Right atrium auricular region (tissue), 2 donors: ENCODE data around the gene ERICH6. TPM values are rescaled to one million over a fixed set of nuclear protein-coding genes. Genes with fewer than 3 reads are reported as not detected.
"Not testable (repeated sequence)": the region's sequence is repeated elsewhere in the genome, so short reads cannot be mapped to it uniquely, and the experiment has no call there.

Experiments
- DNase-seq: peaks from one replicate; pipeline ENCODE4 v3.0.0-alpha.2; 2019; ENCODE audit warnings: low spot score
- H3K27ac ChIP-seq, 2 donors: fragments of 200-600 bp; sonication (generic); 1 replicate in 1 of 2; 2 replicates in 1 of 2; pipeline ENCODE4 v1.5.1; 2016 to 2019
- H3K27me3 ChIP-seq, 2 donors: fragments of 200-600 bp; sonication (generic); one replicate each; pipeline versions ENCODE4 v1.5.1 to v1.6.0; 2017 to 2019
- H3K36me3 ChIP-seq: fragments of 200-600 bp; sonication (generic); one replicate; pipeline ENCODE4 v1.5.1; 2016
- H3K4me1 ChIP-seq, 2 donors: fragments of 200-600 bp; sonication (generic); one replicate each; pipeline versions ENCODE4 v1.5.1 to v1.6.0; 2017 to 2019
- H3K4me3 ChIP-seq, 2 donors: fragments of 200-600 bp; sonication (generic); 1 replicate in 1 of 2; 2 replicates in 1 of 2; pipeline ENCODE4 v1.5.1; 2017 to 2019; ENCODE audit warnings: mild to moderate bottlenecking in 1 of 2, moderate library complexity in 1 of 2
- H3K9me3 ChIP-seq, 2 donors: fragments of 200-600 bp; sonication (generic); one replicate each; pipeline ENCODE4 v1.5.1; 2019
- total RNA-seq, 2 donors: library from RNA; depleted of rRNA; stranded (reverse); fragments of >200 nt; gene quantifications; one replicate each; pipeline ENCODE4 v1.1.0, GENCODE V29; 2016
- TF ChIP-seq, protein P1 (sequence below), 2 donors: fragments of 200-600 bp; sonication (generic); IDR thresholded peaks; one replicate each; pipeline ENCODE4 v1.5.1; 2019; ENCODE audit warnings: antibody characterized with exemption in 2 of 2

Gene ERICH6
- total RNA-seq, 2 donors from 2014 or later, result not detected

DNA sequence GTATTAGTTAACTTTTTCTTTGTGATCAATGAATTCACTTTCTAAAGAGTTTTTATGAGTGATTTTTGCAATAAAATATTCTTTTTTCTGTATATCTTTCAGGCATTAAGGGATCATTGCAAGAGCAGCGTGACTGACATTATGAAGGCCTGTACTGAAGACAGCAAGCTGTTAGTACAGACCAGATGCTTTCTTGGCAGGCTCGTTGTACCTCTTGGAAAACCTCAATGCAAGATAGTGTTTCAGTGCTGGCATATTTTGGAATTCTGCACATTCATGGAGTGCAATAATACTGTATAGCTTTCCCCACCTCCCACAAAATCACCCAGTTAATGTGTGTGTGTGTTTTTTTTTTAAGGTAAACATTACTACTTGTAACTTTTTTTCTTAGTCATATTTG, 76.2 kb downstream of the ERICH6 start:
- TF ChIP-seq, protein P1, sequence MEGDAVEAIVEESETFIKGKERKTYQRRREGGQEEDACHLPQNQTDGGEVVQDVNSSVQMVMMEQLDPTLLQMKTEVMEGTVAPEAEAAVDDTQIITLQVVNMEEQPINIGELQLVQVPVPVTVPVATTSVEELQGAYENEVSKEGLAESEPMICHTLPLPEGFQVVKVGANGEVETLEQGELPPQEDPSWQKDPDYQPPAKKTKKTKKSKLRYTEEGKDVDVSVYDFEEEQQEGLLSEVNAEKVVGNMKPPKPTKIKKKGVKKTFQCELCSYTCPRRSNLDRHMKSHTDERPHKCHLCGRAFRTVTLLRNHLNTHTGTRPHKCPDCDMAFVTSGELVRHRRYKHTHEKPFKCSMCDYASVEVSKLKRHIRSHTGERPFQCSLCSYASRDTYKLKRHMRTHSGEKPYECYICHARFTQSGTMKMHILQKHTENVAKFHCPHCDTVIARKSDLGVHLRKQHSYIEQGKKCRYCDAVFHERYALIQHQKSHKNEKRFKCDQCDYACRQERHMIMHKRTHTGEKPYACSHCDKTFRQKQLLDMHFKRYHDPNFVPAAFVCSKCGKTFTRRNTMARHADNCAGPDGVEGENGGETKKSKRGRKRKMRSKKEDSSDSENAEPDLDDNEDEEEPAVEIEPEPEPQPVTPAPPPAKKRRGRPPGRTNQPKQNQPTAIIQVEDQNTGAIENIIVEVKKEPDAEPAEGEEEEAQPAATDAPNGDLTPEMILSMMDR (IDR thresholded peaks at IDR 0.05), result no peak
- Histone ChIP-seq H3K4me3 (no peak overlapping the region), H3K36me3 (peaks cover 47% of the 10 kb centered on the region), H3K4me1 (no peaks in the 10 kb centered on the region), H3K27me3 (no peaks in the 10 kb centered on the region), H3K27ac (no peak overlapping the region), H3K9me3 (no peaks in the 10 kb centered on the region)
- no peak for DNase-seq

DNA sequence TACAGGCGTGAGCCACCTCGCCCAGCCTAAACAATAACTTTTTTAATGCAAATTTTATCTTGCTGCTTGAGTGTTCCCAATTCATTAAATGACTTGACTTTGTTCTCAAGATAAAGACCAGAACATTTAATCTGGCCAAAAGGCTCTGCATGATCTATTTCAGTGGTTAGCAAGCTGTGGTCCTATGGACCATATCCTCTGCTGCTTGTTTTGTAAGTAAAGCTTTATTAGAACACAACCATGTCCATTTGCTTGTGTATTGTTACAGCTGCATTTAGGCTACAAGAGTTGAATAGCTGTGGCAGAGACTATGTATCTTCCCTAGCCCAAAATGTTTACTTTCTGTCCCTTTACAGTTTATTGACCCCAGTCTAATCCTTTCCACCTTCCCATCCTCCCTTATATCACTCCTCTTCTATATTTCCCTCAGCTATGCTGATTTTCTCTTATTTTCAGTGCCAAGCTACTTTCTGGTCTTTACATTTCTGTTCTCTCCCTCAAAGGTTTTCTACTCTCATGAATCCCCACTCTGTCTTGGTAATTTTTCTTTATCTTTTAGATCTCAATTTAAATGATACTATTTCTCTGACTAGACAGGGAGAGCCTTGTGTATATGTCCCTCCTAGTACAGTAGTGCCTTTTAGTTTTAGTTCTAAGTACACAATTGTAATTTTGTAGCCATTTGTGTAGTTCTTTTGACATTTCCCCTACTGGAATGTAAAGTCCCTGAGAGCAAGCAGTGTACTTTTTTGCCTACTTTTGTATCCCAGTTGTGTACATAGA, 77.4 kb downstream of the ERICH6 start:
- DNase-seq, result no peak
- Histone ChIP-seq H3K27ac (no peak overlapping the region), H3K4me3 (no peak overlapping the region), H3K9me3 (no peaks in the 10 kb centered on the region), H3K4me1 (no peaks in the 10 kb centered on the region), H3K27me3 (no peaks in the 10 kb centered on the region), H3K36me3 (peaks cover 42% of the 10 kb centered on the region)
- TF ChIP-seq, protein P1 (IDR thresholded peaks at IDR 0.05), result no peak

DNA sequence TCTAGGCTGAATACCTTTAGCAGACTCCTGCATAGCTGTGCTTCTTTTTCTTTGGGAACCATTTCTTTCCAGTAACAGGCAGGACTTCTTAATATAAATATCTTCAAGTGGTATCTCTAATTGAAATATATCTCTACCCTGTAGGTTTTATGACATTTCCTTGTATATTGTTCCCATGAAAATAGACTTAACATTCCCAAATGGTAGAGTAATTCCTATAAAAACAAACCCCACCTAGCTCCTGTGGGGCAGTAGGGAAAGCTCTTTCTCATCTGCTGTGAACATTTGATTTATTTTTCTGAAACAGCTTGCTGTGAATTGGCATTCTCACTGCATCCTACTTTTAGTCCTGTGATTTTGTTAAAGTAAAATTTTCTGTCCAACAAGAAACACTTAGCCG, 79.8 kb downstream of the ERICH6 start:
- TF ChIP-seq, protein P1 (IDR thresholded peaks at IDR 0.05), result no peak
- H3K9me3 ChIP-seq, result no peaks in the 10 kb centered on the region
- no peak for DNase-seq
- H3K27ac ChIP-seq, result no peak overlapping the region
- no peak overlapping the region for H3K4me3 ChIP-seq
- peaks cover 44% of the 10 kb centered on the region for H3K36me3 ChIP-seq
- no peaks in the 10 kb centered on the region for H3K27me3 ChIP-seq
- no peaks in the 10 kb centered on the region for H3K4me1 ChIP-seq

- H3K9me3 ChIP-seq, H3K27ac ChIP-seq, H3K4me1 ChIP-seq, H3K27me3 ChIP-seq, H3K4me3 ChIP-seq, DNase-seq: not testable (repeated sequence)
- H3K36me3 ChIP-seq, result peaks cover 42% of the 10 kb centered on the region
These were observed 80.8 kb downstream of the ERICH6 start for GRCh38 chr3:150622955-150623354.

GRCh38 chr3:150620002-150620689, 83.6 kb downstream of the ERICH6 start:
- H3K36me3 ChIP-seq, result peaks cover 14% of the 10 kb centered on the region
- no peak overlapping the region for H3K4me3 ChIP-seq
- H3K4me1 ChIP-seq, result no peaks in the 10 kb centered on the region
- H3K9me3 ChIP-seq, result no peaks in the 10 kb centered on the region
- TF ChIP-seq, protein P1 (IDR thresholded peaks at IDR 0.05), result no peak
- no peak overlapping the region for H3K27ac ChIP-seq
- no peak for DNase-seq
- no peaks in the 10 kb centered on the region for H3K27me3 ChIP-seq

DNA sequence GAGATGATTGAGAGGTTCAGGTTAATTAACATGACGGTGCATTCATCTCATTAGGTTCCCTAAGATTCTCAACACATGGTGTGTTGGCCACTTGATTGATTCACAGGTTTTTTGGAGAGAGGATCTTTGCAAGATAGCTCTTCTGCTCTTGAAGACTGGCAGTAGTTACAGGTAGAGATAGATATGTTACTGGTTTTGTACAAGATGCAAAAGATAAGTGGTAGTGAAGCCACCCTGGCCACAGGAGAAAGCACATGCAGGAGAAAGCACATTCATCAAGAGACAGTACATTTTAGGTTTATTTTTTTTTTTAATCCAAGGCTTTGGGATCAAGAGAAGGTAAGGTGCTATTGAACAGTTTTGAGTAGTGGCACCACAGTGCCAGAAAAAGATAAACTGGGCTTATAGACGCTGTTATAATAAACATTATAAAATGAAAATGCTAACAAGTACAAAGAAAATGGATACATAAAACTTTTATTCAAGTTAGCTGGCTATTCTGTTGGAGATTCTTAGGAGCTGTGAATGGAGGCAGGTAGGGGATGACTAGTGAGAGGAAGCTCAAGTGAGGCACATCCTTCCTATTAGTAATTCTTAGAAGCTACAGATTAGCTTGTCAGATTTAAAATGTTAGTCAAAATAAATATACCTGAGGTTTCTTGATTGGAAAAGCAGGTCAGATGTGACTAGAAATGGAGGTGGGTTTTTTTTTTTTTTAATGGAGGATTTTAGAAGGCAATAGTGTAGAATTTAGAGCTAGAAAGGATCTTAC, 89.8 kb downstream of the ERICH6 start:
- Histone ChIP-seq H3K36me3 (peaks cover 5% of the 10 kb centered on the region), H3K4me3 (no peak overlapping the region), H3K27ac (no peak overlapping the region), H3K9me3 (no peaks in the 10 kb centered on the region), H3K27me3 (no peaks in the 10 kb centered on the region), H3K4me1 (peaks cover 0 to 14% of the 10 kb centered on the region in 2 donors)
- no peak for DNase-seq
- TF ChIP-seq, protein P1 (IDR thresholded peaks at IDR 0.05), result no peak
